NCI-H1694 treated with DMSO at 0.1 percent for 48 hours (cell line): ENCODE data around the gene COMTD1.
"Not testable (repeated sequence)": the region's sequence is repeated elsewhere in the genome, so short reads cannot be mapped to it uniquely, and the experiment has no call there.

Source experiments
- DNase-seq: peaks from one replicate; lab custom pipeline; 2025; lab: John Stamatoyannopoulos, UW

The COMTD1 gene

GRCh38 chr10:75195035-75195763 is 40.6 kb downstream of the COMTD1 start:
- DNase-seq = no peak

- not testable (repeated sequence) for DNase-seq
Observed at GRCh38 chr10:75194625-75195024, 41.1 kb downstream of the COMTD1 start.

- DNase-seq = no peak
Observed at GRCh38 chr10:75191821-75192568, 43.8 kb downstream of the COMTD1 start.

- DNase-seq = no peak
Observed at GRCh38 chr10:75189266-75190096, 46.3 kb downstream of the COMTD1 start.

- not testable (repeated sequence) for DNase-seq
Observed at GRCh38 chr10:75188522-75188921, 47.2 kb downstream of the COMTD1 start.

GRCh38 chr10:75187961-75188426 is 47.8 kb downstream of the COMTD1 start:
- DNase-seq = peak; percentile 3

GRCh38 chr10:75186310-75186709 is 49.4 kb downstream of the COMTD1 start:
- DNase-seq = no peak
